Measurements from ENCODE around the gene C3orf18. TPM values are rescaled to one million over a fixed set of nuclear protein-coding genes. Genes with fewer than 3 reads are reported as not detected.

Gene C3orf18
- total RNA-seq, 1 donor from 2014 or later, result 5.9 TPM

GRCh38 chr3:50591196-50591741 is 23.7 kb upstream of the C3orf18 start:
- H3K4me3 Mint-ChIP-seq, result peak overlapping the region; percentile 78
- no peaks in the 10 kb centered on the region for H3K9me3 Mint-ChIP-seq

DNA sequence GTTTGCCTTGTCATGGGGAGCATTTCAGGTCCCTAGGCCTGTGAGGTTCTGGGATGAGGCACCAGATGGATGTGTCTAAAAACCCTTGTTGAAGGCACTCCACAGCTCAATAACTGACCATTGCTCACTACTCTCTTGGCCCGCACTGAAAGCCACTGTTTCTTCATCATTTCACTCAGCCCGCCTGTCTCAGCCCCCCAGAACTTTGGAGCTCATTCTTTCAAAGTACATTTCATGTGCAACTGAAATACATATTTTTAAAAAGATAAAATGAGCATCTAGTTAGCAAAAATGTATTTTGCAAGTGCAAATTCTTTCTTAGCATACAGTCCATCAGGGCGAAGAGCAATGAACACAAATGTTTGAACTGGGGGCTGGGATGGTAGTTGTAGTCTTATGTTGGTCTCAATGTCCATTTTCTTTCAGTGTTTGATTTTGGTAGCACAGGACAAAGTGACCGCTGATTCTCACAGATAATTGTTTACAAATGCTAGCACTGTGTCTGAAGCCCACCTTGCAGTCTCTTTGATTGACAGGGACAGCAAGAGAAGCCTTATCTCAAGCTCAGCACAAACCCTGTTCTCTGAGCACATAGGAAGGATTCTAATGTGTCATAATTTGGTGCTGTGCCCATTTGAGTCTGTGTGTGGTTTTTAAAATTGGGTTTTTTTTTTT is 21.3 kb upstream of the C3orf18 start:
- intact Hi-C loops (cut with micrococcal nuclease), result no loop called here
- POLR2A ChIA-PET, result interaction anchor here (0.9 to 7.3 kb wide), 8 partner anchors 9 to 28 kb away, joined by 3 to 82 read pairs (median 14); partner anchors contain the start of genes C3orf18, CISH, HEMK1 and MAPKAPK3
- ATAC-seq (ENCODE audit: low read depth) (no peak), DNase-seq (no peak)
- no peak overlapping the region for H3K4me3 Mint-ChIP-seq
- no peaks in the 10 kb centered on the region for H3K9me3 Mint-ChIP-seq
- H3K27ac Mint-ChIP-seq, result peak overlapping the region; percentile 63
- H3K36me3 Mint-ChIP-seq (ENCODE audit: low read depth), result peaks cover 4% of the 10 kb centered on the region
- CTCF ChIA-PET, result interaction anchor here (4.9 to 5.2 kb wide), 2 partner anchors 18 to 21 kb away, joined by 41 to 60 read pairs; partner anchors contain the start of genes CISH and HEMK1
- H3K27me3 Mint-ChIP-seq, result no peaks in the 10 kb centered on the region
- no peak for TF ChIP-seq CTCF (IDR thresholded peaks at IDR 0.05)
- H3K4me1 Mint-ChIP-seq, result peaks cover 34% of the 10 kb centered on the region

More at GRCh38 chr3:50591196-50591741, 23.7 kb upstream of the C3orf18 start:
- no peak for ATAC-seq (ENCODE audit: low read depth)
- H3K4me1 Mint-ChIP-seq, result peaks cover 34% of the 10 kb centered on the region
- intact Hi-C loops (cut with micrococcal nuclease), result loop anchor here (1.0 to 2.0 kb wide), 4 partner anchors 10 to 23 kb away; partner anchors contain the start of gene CISH
- POLR2A ChIA-PET, result interaction anchor here (0.6 to 7.3 kb wide), 13 partner anchors 10 to 1388 kb away, joined by 3 to 82 read pairs (median 12); partner anchors contain the start of genes C3orf18, CISH, HEMK1 and MAPKAPK3
- DNase-seq, result no peak
- H3K27ac Mint-ChIP-seq, result peak overlapping the region; percentile 97
- CTCF ChIA-PET, result interaction anchor here (1.0 to 5.2 kb wide), 7 partner anchors 10 to 61 kb away, joined by 3 to 60 read pairs (median 9); partner anchors contain the start of genes C3orf18, CISH and HEMK1
- TF ChIP-seq CTCF (IDR thresholded peaks at IDR 0.05), result no peak
- no peaks in the 10 kb centered on the region for H3K27me3 Mint-ChIP-seq
- H3K36me3 Mint-ChIP-seq (ENCODE audit: low read depth), result no peaks in the 10 kb centered on the region

- peak; percentile 6 for ATAC-seq (ENCODE audit: low read depth)
Observed at GRCh38 chr3:50587806-50588758, 20.5 kb upstream of the C3orf18 start.

GRCh38 chr3:50587373-50587772 is 19.8 kb upstream of the C3orf18 start:
- DNase-seq, result no peak
- no peak for ATAC-seq (ENCODE audit: low read depth)
- no peaks in the 10 kb centered on the region for H3K9me3 Mint-ChIP-seq
- POLR2A ChIA-PET, result interaction anchor here (7.3 kb wide), 1 partner anchor 17 kb away, joined by 82 read pairs; the partner anchor contains the start of gene HEMK1
- peaks cover 32% of the 10 kb centered on the region for H3K4me1 Mint-ChIP-seq
- H3K4me3 Mint-ChIP-seq, result no peak overlapping the region
- CTCF ChIA-PET, result interaction anchor here (1.4 to 2.5 kb wide), 2 partner anchors 17 to 29 kb away, joined by 5 to 11 read pairs; no protein-coding TSS in a partner anchor
- no peaks in the 10 kb centered on the region for H3K27me3 Mint-ChIP-seq
- peaks cover 8% of the 10 kb centered on the region for H3K36me3 Mint-ChIP-seq (ENCODE audit: low read depth)
- H3K27ac Mint-ChIP-seq, result peak overlapping the region; percentile 27
- intact Hi-C loops (cut with micrococcal nuclease), result no loop called here
- TF ChIP-seq CTCF (IDR thresholded peaks at IDR 0.05), result no peak

More at GRCh38 chr3:50587806-50588758, 20.5 kb upstream of the C3orf18 start:
- Mint-ChIP-seq H3K4me1 (peaks cover 34% of the 10 kb centered on the region), H3K9me3 (no peaks in the 10 kb centered on the region), H3K4me3 (no peak overlapping the region), H3K27me3 (no peaks in the 10 kb centered on the region), H3K36me3 (ENCODE audit: low read depth) (peaks cover 8% of the 10 kb centered on the region), H3K27ac (peak overlapping the region; percentile 63)
- no peak for TF ChIP-seq CTCF (IDR thresholded peaks at IDR 0.05)
- POLR2A ChIA-PET, result interaction anchor here (0.9 to 7.3 kb wide), 6 partner anchors 10 to 24 kb away, joined by 3 to 82 read pairs (median 10); partner anchors contain the start of genes C3orf18, CISH and HEMK1
- intact Hi-C loops (cut with micrococcal nuclease), result no loop called here
- DNase-seq, result no peak
- CTCF ChIA-PET, result interaction anchor here (1.4 to 5.2 kb wide), 2 partner anchors 17 to 28 kb away, joined by 5 to 41 read pairs; partner anchors contain the start of gene HEMK1

All from activated B cell treated with CpG ODN at 0.5 μM for 24 hours (primary cell).